SK-N-SH (cell line): ENCODE data around the gene CNGA2. TPM values are rescaled to one million over a fixed set of nuclear protein-coding genes. Genes with fewer than 3 reads are reported as not detected.

Experiments used
- CTCF ChIA-PET: fragments of 300-600, 350-600 bp; formaldehyde crosslinking; extraction: SDS; loops from one replicate; lab custom pipeline; 2021; lab: Yijun Ruan, JAX
- POLR2A ChIA-PET: fragments of 350-600 bp; sonication (Branson Sonifier 250); formaldehyde crosslinking; extraction: SDS; loops from one replicate; lab custom pipeline; 2020; ENCODE audit warnings: antibody characterized with exemption, inconsistent platforms; lab: Yijun Ruan, JAX
- DNase-seq: peaks from one replicate; pipeline ENCODE4 v3.0.0; 2012
- H2AFZ ChIP-seq: fragments of 200-600 bp; sonication (generic); 2 replicates; pipeline ENCODE4 v1.8.1; 2016; ENCODE audit warnings: antibody characterized with exemption, mild to moderate bottlenecking, low read depth
- H3F3A ChIP-seq: fragments of 200-600 bp; sonication (generic); replicated peaks from 2 replicates; pipeline ENCODE3; 2016; ENCODE audit warnings: antibody characterized with exemption, mild to moderate bottlenecking; ENCODE audit not compliant: insufficient read depth
- H3K27ac ChIP-seq, 2 experiments: fragments of 200-500 bp in 1 of 2; fragments of 200-600 bp in 1 of 2; sonication (Bioruptor generic) in 1 of 2; sonication (generic), shearing (Covaris generic) in 1 of 2; 2 replicates each; pipeline versions ENCODE4 v1.5.1 to v1.6.1; 2014 to 2016; ENCODE audit warnings: low read depth in 2 of 2, inconsistent platforms in 1 of 2, low read length in 1 of 2, mild to moderate bottlenecking in 1 of 2, mixed read lengths in 1 of 2
- H3K27me3 ChIP-seq: fragments of 200-600 bp; sonication (generic), shearing (Covaris generic); 2 replicates; pipeline ENCODE4 v1.6.1; 2016; ENCODE audit warnings: mixed run types; ENCODE audit not compliant: insufficient read depth
- H3K36me3 ChIP-seq, 2 experiments: fragments of 200-500 bp in 1 of 2; fragments of 200-600 bp in 1 of 2; sonication (Bioruptor generic) in 1 of 2; sonication (generic) in 1 of 2; replicated peaks in 1 of 2; 2 replicates each; pipeline versions ENCODE3 to v1.5.1; 2014 to 2016; ENCODE audit warnings: low read length in 1 of 2, mild to moderate bottlenecking in 1 of 2; ENCODE audit not compliant: insufficient read depth in 2 of 2, control insufficient read depth in 1 of 2
- H3K4me1 ChIP-seq, 2 experiments: fragments of 200-500 bp in 1 of 2; fragments of 200-600 bp in 1 of 2; sonication (Bioruptor generic) in 1 of 2; sonication (generic), shearing (Covaris generic) in 1 of 2; 2 replicates each; pipeline versions ENCODE4 v1.5.1 to v1.6.1; 2014 to 2016; ENCODE audit warnings: low read depth in 1 of 2, low read length in 1 of 2, mixed run types in 1 of 2; ENCODE audit not compliant: insufficient read depth in 2 of 2, control insufficient read depth in 1 of 2
- H3K4me2 ChIP-seq: fragments of 200-600 bp; sonication (generic), shearing (Covaris generic); 2 replicates; pipeline ENCODE4 v1.6.1; 2017; ENCODE audit warnings: mixed run types
- H3K4me3 ChIP-seq, 2 experiments: fragments of 200-500 bp in 1 of 2; fragments of 200-600 bp in 1 of 2; sonication (Bioruptor generic) in 1 of 2; sonication (generic), shearing (Covaris generic) in 1 of 2; 2 replicates each; pipeline versions ENCODE4 v1.5.1 to v1.8.1; 2014 to 2016; ENCODE audit warnings: low read depth in 2 of 2, inconsistent platforms in 1 of 2, low read length in 1 of 2, mild to moderate bottlenecking in 1 of 2, mixed read lengths in 1 of 2, moderate library complexity in 1 of 2
- H3K79me2 ChIP-seq: fragments of 200-600 bp; sonication (generic); 2 replicates; pipeline ENCODE4 v1.8.1; 2017; ENCODE audit warnings: mild to moderate bottlenecking; ENCODE audit not compliant: insufficient read depth
- H3K9ac ChIP-seq: fragments of 200-600 bp; sonication (generic); 2 replicates; pipeline ENCODE4 v1.6.1; 2017; ENCODE audit warnings: mixed run types
- H3K9me2 ChIP-seq: fragments of 200-600 bp; sonication (generic); 2 replicates; pipeline ENCODE4 v1.6.1; 2017; ENCODE audit warnings: mixed run types
- H3K9me3 ChIP-seq: fragments of 200-600 bp; sonication (generic); 2 replicates; pipeline ENCODE4 v1.6.1; 2017; ENCODE audit warnings: mixed run types, mild to moderate bottlenecking, moderate library complexity
- H4K20me1 ChIP-seq: fragments of 200-600 bp; sonication (generic); 2 replicates; pipeline ENCODE4 v1.6.1; 2017; ENCODE audit warnings: mild to moderate bottlenecking, mixed run types; ENCODE audit not compliant: insufficient read depth
- CTCF ChIP-seq: fragments of 200-600 bp; sonication (generic); IDR thresholded peaks from 2 replicates; pipeline ENCODE4 v1.6.1; 2017; ENCODE audit warnings: antibody characterized with exemption, mild to moderate bottlenecking, moderate library complexity
- EZH2phosphoT487 ChIP-seq: fragments of 200-600 bp; sonication (generic); IDR thresholded peaks from 2 replicates; pipeline ENCODE4 v1.6.1; 2017; ENCODE audit warnings: low read depth, mixed run types, mild to moderate bottlenecking, antibody characterized with exemption, moderate library complexity, borderline replicate concordance
- FOSL2 ChIP-seq: IDR thresholded peaks from 2 replicates; pipeline ENCODE4 v1.4.0; 2012; ENCODE audit warnings: low read depth, mild to moderate bottlenecking, moderate library complexity, borderline replicate concordance
- FOXM1 ChIP-seq: IDR thresholded peaks from 2 replicates; pipeline ENCODE4 v1.4.0; 2012; ENCODE audit warnings: low read depth, mild to moderate bottlenecking
- GABPA ChIP-seq: IDR thresholded peaks from 2 replicates; pipeline ENCODE4 v1.4.0; 2012; ENCODE audit warnings: low read depth, mild to moderate bottlenecking
- JUND ChIP-seq: IDR thresholded peaks from 2 replicates; pipeline ENCODE4 v1.4.0; 2012
- MEF2A ChIP-seq: IDR thresholded peaks from 2 replicates; pipeline ENCODE4 v1.4.0; 2012; ENCODE audit warnings: low read depth, borderline replicate concordance
- NFIC ChIP-seq: IDR thresholded peaks from 2 replicates; pipeline ENCODE4 v1.4.0; 2012; ENCODE audit warnings: borderline replicate concordance
- PBX3 ChIP-seq: IDR thresholded peaks from 2 replicates; pipeline ENCODE4; 2012
- POLR2AphosphoS5 ChIP-seq: IDR thresholded peaks from 2 replicates; pipeline ENCODE4 v1.6.1; 2012; ENCODE audit warnings: low read depth, low read length
- REST ChIP-seq: IDR thresholded peaks from 2 replicates; pipeline ENCODE4 v1.6.1; 2012; ENCODE audit warnings: mild to moderate bottlenecking, low read depth, low read length, moderate library complexity
- RFX5 ChIP-seq: IDR thresholded peaks from 2 replicates; pipeline ENCODE4 v1.6.1; 2012; ENCODE audit warnings: mild to moderate bottlenecking, improper control_type of control experiment, low read length
- SIN3A ChIP-seq: IDR thresholded peaks from 2 replicates; pipeline ENCODE4 v1.6.1; 2012; ENCODE audit warnings: low read depth, mild to moderate bottlenecking, low read length, moderate library complexity, borderline replicate concordance
- SMC3 ChIP-seq: IDR thresholded peaks from 2 replicates; pipeline ENCODE4 v1.6.1; 2012; ENCODE audit warnings: low read depth, low read length, improper control_type of control experiment
- TAF1 ChIP-seq: IDR thresholded peaks from 2 replicates; pipeline ENCODE4 v1.6.1; 2012; ENCODE audit warnings: low read depth, mild to moderate bottlenecking, low read length, moderate library complexity, borderline replicate concordance
- YY1 ChIP-seq: IDR thresholded peaks from 2 replicates; pipeline ENCODE4 v1.4.0; 2012; ENCODE audit warnings: low read depth, mild to moderate bottlenecking
- WGBS: methylation state at CpG from one replicate; pipeline ENCODE4 v1.1.6; 2017; ENCODE audit warnings: low lambda C conversion rate; 5-methylcytosine and 5-hydroxymethylcytosine counted together
- polyA plus RNA-seq, 3 experiments: library from polyadenylated mRNA; depleted of rRNA; stranded (reverse); fragments of >200 nt; gene quantifications; 2 replicates each; pipeline ENCODE4 v1.2.3, GENCODE V29; 2012
- TF ChIP-seq, protein P1 (sequence below): IDR thresholded peaks from 2 replicates; pipeline ENCODE4 v1.4.0; 2012; ENCODE audit warnings: low read depth
- TF ChIP-seq, protein P2 (sequence below): IDR thresholded peaks from 2 replicates; pipeline ENCODE4 v1.4.0; 2012; ENCODE audit warnings: low read depth, borderline replicate concordance

CNGA2 gene
- polyA plus RNA-seq, 1 of the 3 experiments (the other 2 are of a cell fraction): not detected

DNA sequence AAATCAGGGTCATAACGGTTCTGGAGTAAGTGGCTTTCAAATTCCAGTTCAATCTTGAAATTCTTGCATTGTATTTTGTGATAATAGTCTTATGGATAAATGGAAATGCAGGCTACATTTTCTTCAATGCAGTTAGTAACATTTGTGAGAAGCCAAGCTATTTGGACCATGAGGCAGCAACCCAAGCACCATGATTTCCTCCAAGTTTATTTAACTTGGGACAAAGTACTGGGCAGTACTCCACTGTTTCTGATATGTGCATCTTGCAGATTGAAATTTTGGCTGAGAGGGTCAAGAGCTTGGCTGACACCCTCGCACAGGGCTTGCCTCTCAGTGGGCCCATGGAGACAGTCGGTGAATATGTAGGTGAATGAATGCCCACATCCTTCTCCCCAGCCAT lies 39.9 kb downstream of the CNGA2 start:
- Histone ChIP-seq H3K27ac (no peak overlapping the region), H3K4me1 (no peaks in the 10 kb centered on the region), H3K9ac (no peak overlapping the region), H3K36me3 (no peaks in the 10 kb centered on the region), H3K9me3 (no peaks in the 10 kb centered on the region), H3K4me2 (no peak overlapping the region), H3K4me3 (no peak overlapping the region), H4K20me1 (no peaks in the 10 kb centered on the region), H2AFZ (no peak overlapping the region), H3K79me2 (no peaks in the 10 kb centered on the region), H3K27me3 (peaks cover 55% of the 10 kb centered on the region), H3F3A (no peaks in the 10 kb centered on the region), H3K9me2 (no peaks in the 10 kb centered on the region)
- 7% methylated on average over 3 of the region's 3 CpGs for WGBS
- ChIA-PET POLR2A (no interaction called here), CTCF (interaction anchor here (1.5 kb wide), 1 partner anchor 21 kb away, joined by 4 read pairs; no protein-coding TSS in a partner anchor)
- TF ChIP-seq POLR2AphosphoS5: no peak
- TF ChIP-seq, protein P1, sequence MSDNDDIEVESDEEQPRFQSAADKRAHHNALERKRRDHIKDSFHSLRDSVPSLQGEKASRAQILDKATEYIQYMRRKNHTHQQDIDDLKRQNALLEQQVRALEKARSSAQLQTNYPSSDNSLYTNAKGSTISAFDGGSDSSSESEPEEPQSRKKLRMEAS: no peak
- TF ChIP-seq SMC3: no peak
- no peak for TF ChIP-seq YY1
- no peak for TF ChIP-seq RFX5
- no peak for TF ChIP-seq CTCF
- TF ChIP-seq EZH2phosphoT487: no peak
- DNase-seq: no peak

- DNase-seq: no peak
- Histone ChIP-seq H3K4me2 (no peak overlapping the region), H3K27ac (no peak overlapping the region), H3K79me2 (no peaks in the 10 kb centered on the region), H3K9me2 (no peaks in the 10 kb centered on the region), H3K4me3 (no peak overlapping the region), H3K9ac (no peak overlapping the region), H3K36me3 (no peaks in the 10 kb centered on the region), H2AFZ (no peak overlapping the region), H3K9me3 (no peaks in the 10 kb centered on the region), H4K20me1 (no peaks in the 10 kb centered on the region), H3F3A (no peaks in the 10 kb centered on the region), H3K4me1 (no peaks in the 10 kb centered on the region), H3K27me3 (peaks cover 67% of the 10 kb centered on the region)
- no peak for TF ChIP-seq FOXM1
- no peak for TF ChIP-seq JUND
- TF ChIP-seq NFIC: no peak
- TF ChIP-seq MEF2A: no peak
- no peak for TF ChIP-seq YY1
- TF ChIP-seq SIN3A: no peak
- no peak for TF ChIP-seq CTCF
- TF ChIP-seq FOSL2: no peak
- TF ChIP-seq, protein P2, sequence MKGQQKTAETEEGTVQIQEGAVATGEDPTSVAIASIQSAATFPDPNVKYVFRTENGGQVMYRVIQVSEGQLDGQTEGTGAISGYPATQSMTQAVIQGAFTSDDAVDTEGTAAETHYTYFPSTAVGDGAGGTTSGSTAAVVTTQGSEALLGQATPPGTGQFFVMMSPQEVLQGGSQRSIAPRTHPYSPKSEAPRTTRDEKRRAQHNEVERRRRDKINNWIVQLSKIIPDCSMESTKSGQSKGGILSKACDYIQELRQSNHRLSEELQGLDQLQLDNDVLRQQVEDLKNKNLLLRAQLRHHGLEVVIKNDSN: no peak
- TF ChIP-seq PBX3: no peak
- no peak for TF ChIP-seq POLR2AphosphoS5
- no peak for TF ChIP-seq GABPA
- no peak for TF ChIP-seq TAF1
- no peak for TF ChIP-seq REST
- WGBS: 5% methylated on average over 11 of the region's 13 CpGs
- CTCF ChIA-PET: no interaction called here
- POLR2A ChIA-PET: no interaction called here
Measured at GRCh38 chrX:151776181-151776731, 41.7 kb downstream of the CNGA2 start.
